SU-DHL-6 (cell line): ENCODE data around the gene FAM110D.

ENCODE experiments used
- CTCF ChIP-seq: fragments of 200-600 bp; sonication (generic); IDR thresholded peaks from one replicate; pipeline ENCODE4 v1.5.1; 2017; ENCODE audit warnings: antibody characterized with exemption, mild to moderate bottlenecking, low read length, moderate library complexity; ENCODE audit not compliant: insufficient read depth, poor library complexity, severe bottlenecking
- EZH2phosphoT487 ChIP-seq: fragments of 200-600 bp; sonication (generic), shearing (Covaris generic); conservative IDR thresholded peaks from 2 replicates; pipeline ENCODE4 v1.6.1; 2018; ENCODE audit warnings: mild to moderate bottlenecking, antibody characterized with exemption, low read length, moderate library complexity, mixed read lengths

GRCh38 chr1:26182383-26182696, 23.5 kb downstream of the FAM110D start:
- no peak for TF ChIP-seq CTCF
- no peak for TF ChIP-seq EZH2phosphoT487
